ENCODE data around the gene AMDHD2. TPM values are rescaled to one million over a fixed set of nuclear protein-coding genes. Genes with fewer than 3 reads are reported as not detected.

Gene AMDHD2
- total and polyA plus RNA-seq, 2 of the 13 experiments (the other 11 are each of a cell fraction or from before 2014, with no cell fraction given) = 33.5 to 39.1 TPM

GRCh38 chr16:2497116-2497630, 23.0 kb upstream of the AMDHD2 start:
- ChIA-PET POLR2A (no interaction called here), CTCF (ENCODE audit: low intra/inter-chr PET ratio, low total read pairs) (no interaction called here)
- H2AFZ ChIP-seq (ENCODE audit: low read length) = no peak overlapping the region
- in situ Hi-C loops (cut with HindIII; ENCODE audit: extremely low pct_ligation_motif_present, low pct_unique_long_range_greater_than_20kb) (no loop called here), intact Hi-C loops (cut with micrococcal nuclease; ENCODE audit: unreplicated experiment) (no loop called here)
- peaks cover 12% of the 10 kb centered on the region for H3K4me1 ChIP-seq (ENCODE audit: insufficient read depth, low read length)
- H3K9ac ChIP-seq (ENCODE audit: insufficient read depth, low read depth, low read length) = no peak overlapping the region
- 92% methylated on average over 7 of the region's 21 CpGs for WGBS (ENCODE audit: low lambda C conversion rate)
- FAIRE-seq (no peak), ATAC-seq (no peak), DNase-seq (ENCODE audit: low spot score) (no peak)
- TF ChIP-seq, protein P1, sequence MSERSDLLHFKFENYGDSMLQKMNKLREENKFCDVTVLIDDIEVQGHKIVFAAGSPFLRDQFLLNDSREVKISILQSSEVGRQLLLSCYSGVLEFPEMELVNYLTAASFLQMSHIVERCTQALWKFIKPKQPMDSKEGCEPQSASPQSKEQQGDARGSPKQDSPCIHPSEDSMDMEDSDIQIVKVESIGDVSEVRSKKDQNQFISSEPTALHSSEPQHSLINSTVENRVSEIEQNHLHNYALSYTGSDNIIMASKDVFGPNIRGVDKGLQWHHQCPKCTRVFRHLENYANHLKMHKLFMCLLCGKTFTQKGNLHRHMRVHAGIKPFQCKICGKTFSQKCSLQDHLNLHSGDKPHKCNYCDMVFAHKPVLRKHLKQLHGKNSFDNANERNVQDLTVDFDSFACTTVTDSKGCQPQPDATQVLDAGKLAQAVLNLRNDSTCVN (CRISPR knock-in tag; IDR thresholded peaks at IDR 0.05; ENCODE audit: borderline replicate concordance) = no peak
- TF ChIP-seq ZNF143 (CRISPR knock-in tag; IDR thresholded peaks at IDR 0.05) (no peak), CBFB (CRISPR knock-in tag; IDR thresholded peaks at IDR 0.05) (no peak), ZNF577 (CRISPR knock-in tag; IDR thresholded peaks at IDR 0.05; ENCODE audit: borderline replicate concordance, low read depth) (no peak), ZBTB8A (CRISPR knock-in tag; IDR thresholded peaks at IDR 0.05; ENCODE audit: borderline replicate concordance, low read depth) (no peak), PAF1 (CRISPR knock-in tag; IDR thresholded peaks at IDR 0.05) (no peak), ZNF724P (CRISPR knock-in tag; IDR thresholded peaks at IDR 0.05; ENCODE audit: borderline replicate concordance) (no peak), KDM5A (IDR thresholded peaks at IDR 0.05; ENCODE audit: borderline replicate concordance, low read length) (no peak), MZF1 (CRISPR knock-in tag; IDR thresholded peaks at IDR 0.05; ENCODE audit: borderline replicate concordance) (no peak), HOXA7 (CRISPR knock-in tag; IDR thresholded peaks at IDR 0.05) (no peak), ZMYM2 (CRISPR knock-in tag; IDR thresholded peaks at IDR 0.05) (no peak)
- H3K9me3 ChIP-seq (ENCODE audit: low read length) = no peaks in the 10 kb centered on the region
- H3K4me2 ChIP-seq (ENCODE audit: low read depth, low read length) = no peak overlapping the region
- no peaks in the 10 kb centered on the region for H3K79me2 ChIP-seq (ENCODE audit: insufficient read depth, low read length)
- no peak overlapping the region for H3K4me3 ChIP-seq (replicated peaks in 1 of 3; ENCODE audit: insufficient read depth in 1 of 3, low read depth in 2 of 3, low read length in 3 of 3)
- H4K20me1 ChIP-seq (ENCODE audit: insufficient read depth, low read length) = no peaks in the 10 kb centered on the region
- no peaks in the 10 kb centered on the region for H3K27me3 ChIP-seq (ENCODE audit: control insufficient read depth in 1 of 2, insufficient read depth in 2 of 2, low read length in 2 of 2)
- peaks cover 12 to 29% of the 10 kb centered on the region in 2 experiments; a peak in 4 of 5 replicates for H3K36me3 ChIP-seq (replicated peaks in 1 of 2; ENCODE audit: control insufficient read depth in 1 of 2, insufficient read depth in 2 of 2, low read length in 2 of 2)
- no TSS peak for BruUV-seq (replicated peaks)
- H3K27ac ChIP-seq (ENCODE audit: extremely low read length, insufficient read depth, low read length) = no peak overlapping the region
